Trophoblast cell (in vitro differentiated cells and primary cell): ENCODE measurements around the gene MRPL14.
"Not testable (repeated sequence)": the region's sequence is repeated elsewhere in the genome, so short reads cannot be mapped to it uniquely, and the experiment has no call there.

Experiments
- DNase-seq, 2 donors: peaks; one replicate each; pipeline ENCODE4 v3.0.0-alpha.2; 2016
- H2AFZ ChIP-seq: 2 replicates; pipeline ENCODE4 v1.6.1; 2013; ENCODE audit warnings: low read length, moderate library complexity, mild to moderate bottlenecking; ENCODE audit not compliant: insufficient read depth, poor library complexity
- H2AK5ac ChIP-seq: 2 replicates; pipeline ENCODE4 v1.6.1; 2013; ENCODE audit warnings: mild to moderate bottlenecking, low read length
- H2BK120ac ChIP-seq: 2 replicates; pipeline ENCODE4 v1.6.1; 2013; ENCODE audit warnings: low read length, mild to moderate bottlenecking, moderate library complexity; ENCODE audit not compliant: insufficient read depth, poor library complexity
- H2BK12ac ChIP-seq: 2 replicates; pipeline ENCODE4 v1.6.1; 2013; ENCODE audit warnings: mild to moderate bottlenecking, low read length, moderate library complexity
- H2BK5ac ChIP-seq: 2 replicates; pipeline ENCODE4 v1.6.1; 2013; ENCODE audit warnings: low read length, low read depth, moderate library complexity, mild to moderate bottlenecking; ENCODE audit not compliant: poor library complexity
- H3K14ac ChIP-seq: 2 replicates; pipeline ENCODE4 v1.6.1; 2013; ENCODE audit warnings: mild to moderate bottlenecking, low read length
- H3K18ac ChIP-seq: 2 replicates; pipeline ENCODE4 v1.6.1; 2013; ENCODE audit warnings: mild to moderate bottlenecking, low read length
- H3K23ac ChIP-seq: 2 replicates; pipeline ENCODE4 v1.6.1; 2013; ENCODE audit warnings: low read length
- H3K27ac ChIP-seq: 2 replicates; pipeline ENCODE4 v1.5.1; 2013; ENCODE audit warnings: low read depth, mild to moderate bottlenecking, inconsistent platforms, low read length, moderate library complexity
- H3K27me3 ChIP-seq: 2 replicates; pipeline ENCODE4 v1.6.1; 2013; ENCODE audit warnings: inconsistent platforms, mild to moderate bottlenecking, low read length, moderate library complexity; ENCODE audit not compliant: insufficient read depth
- H3K36me3 ChIP-seq, 2 experiments: 1 replicate in 1 of 2; 2 replicates in 1 of 2; pipeline ENCODE4 v1.6.1; 2013; ENCODE audit warnings: low read length in 2 of 2, mild to moderate bottlenecking in 2 of 2, moderate library complexity in 1 of 2; ENCODE audit not compliant: insufficient read depth in 2 of 2, control insufficient read depth in 1 of 2
- H3K4ac ChIP-seq: 2 replicates; pipeline ENCODE4 v1.6.1; 2013; ENCODE audit warnings: low read depth, mild to moderate bottlenecking, low read length, moderate library complexity
- H3K4me1 ChIP-seq, 2 experiments: 1 replicate in 1 of 2; 2 replicates in 1 of 2; pipeline ENCODE4 v1.6.1; 2013; ENCODE audit warnings: low read length in 2 of 2, mild to moderate bottlenecking in 2 of 2, moderate library complexity in 1 of 2; ENCODE audit not compliant: insufficient read depth in 2 of 2, control insufficient read depth in 1 of 2
- H3K4me2 ChIP-seq: 2 replicates; pipeline ENCODE4 v1.6.1; 2013; ENCODE audit warnings: inconsistent platforms, mild to moderate bottlenecking, low read length, moderate library complexity
- H3K4me3 ChIP-seq: 2 replicates; pipeline ENCODE4 v1.5.1; 2013; ENCODE audit warnings: mild to moderate bottlenecking, low read depth, low read length, inconsistent platforms
- H3K79me1 ChIP-seq: one replicate; pipeline ENCODE4 v1.6.1; 2013; ENCODE audit warnings: low read length
- H3K79me2 ChIP-seq: 2 replicates; pipeline ENCODE4 v1.6.1; 2013; ENCODE audit warnings: low read length, mild to moderate bottlenecking; ENCODE audit not compliant: control insufficient read depth, insufficient read depth, poor library complexity
- H3K9ac ChIP-seq: 2 replicates; pipeline ENCODE4 v1.6.1; 2013; ENCODE audit warnings: mild to moderate bottlenecking, low read length
- H3K9me3 ChIP-seq: 2 replicates; pipeline ENCODE4 v1.6.1; 2013; ENCODE audit warnings: low read depth, mild to moderate bottlenecking, control low read depth, inconsistent platforms, low read length; ENCODE audit not compliant: insufficient read depth
- H4K12ac ChIP-seq: 2 replicates; pipeline ENCODE4 v1.6.1; 2013; ENCODE audit warnings: low read depth, mild to moderate bottlenecking, low read length, moderate library complexity
- H4K8ac ChIP-seq: 2 replicates; pipeline ENCODE4 v1.6.1; 2013; ENCODE audit warnings: low read depth, mild to moderate bottlenecking, low read length, moderate library complexity
- H4K91ac ChIP-seq: one replicate; pipeline ENCODE4 v1.6.1; 2013; ENCODE audit warnings: low read depth, mild to moderate bottlenecking, low read length, moderate library complexity
- WGBS: extraction: QIAGEN DNeasy Blood & Tissue Kit; methylation state at CpG from one replicate; pipeline ENCODE4 v1.1.7; 2013; ENCODE audit warnings: missing lambda C conversion rate; ENCODE audit not compliant: insufficient read length, insufficient coverage; ENCODE audit errors: extremely low coverage; 5-methylcytosine and 5-hydroxymethylcytosine counted together

MRPL14 gene

GRCh38 chr6:44093066-44093465 is 34.2 kb downstream of the MRPL14 start:
- no peaks in the 10 kb centered on the region for H3K79me1 ChIP-seq
- H2AFZ ChIP-seq = no peak overlapping the region
- H3K4me1 ChIP-seq = no peaks in the 10 kb centered on the region
- H3K18ac ChIP-seq = no peak overlapping the region
- H3K79me2 ChIP-seq = no peaks in the 10 kb centered on the region
- H4K91ac ChIP-seq = no peak overlapping the region
- H4K8ac ChIP-seq = no peak overlapping the region
- H2AK5ac ChIP-seq = no peak overlapping the region
- H3K9me3 ChIP-seq = no peaks in the 10 kb centered on the region
- no peak overlapping the region for H3K14ac ChIP-seq
- H3K4me2 ChIP-seq = no peak overlapping the region
- H3K27ac ChIP-seq = no peak overlapping the region
- no peak for DNase-seq
- H2BK120ac ChIP-seq = no peak overlapping the region
- H2BK12ac ChIP-seq = no peak overlapping the region
- no peak overlapping the region for H3K23ac ChIP-seq
- no peak overlapping the region for H3K4ac ChIP-seq
- peaks cover 5 to 6% of the 10 kb centered on the region in 2 experiments for H3K36me3 ChIP-seq
- H4K12ac ChIP-seq = no peak overlapping the region
- H2BK5ac ChIP-seq = no peak overlapping the region
- no peaks in the 10 kb centered on the region for H3K27me3 ChIP-seq
- no peak overlapping the region for H3K4me3 ChIP-seq
- WGBS = no CpG with 5 or more reads among the region's 5 CpGs
- H3K9ac ChIP-seq = no peak overlapping the region

DNA sequence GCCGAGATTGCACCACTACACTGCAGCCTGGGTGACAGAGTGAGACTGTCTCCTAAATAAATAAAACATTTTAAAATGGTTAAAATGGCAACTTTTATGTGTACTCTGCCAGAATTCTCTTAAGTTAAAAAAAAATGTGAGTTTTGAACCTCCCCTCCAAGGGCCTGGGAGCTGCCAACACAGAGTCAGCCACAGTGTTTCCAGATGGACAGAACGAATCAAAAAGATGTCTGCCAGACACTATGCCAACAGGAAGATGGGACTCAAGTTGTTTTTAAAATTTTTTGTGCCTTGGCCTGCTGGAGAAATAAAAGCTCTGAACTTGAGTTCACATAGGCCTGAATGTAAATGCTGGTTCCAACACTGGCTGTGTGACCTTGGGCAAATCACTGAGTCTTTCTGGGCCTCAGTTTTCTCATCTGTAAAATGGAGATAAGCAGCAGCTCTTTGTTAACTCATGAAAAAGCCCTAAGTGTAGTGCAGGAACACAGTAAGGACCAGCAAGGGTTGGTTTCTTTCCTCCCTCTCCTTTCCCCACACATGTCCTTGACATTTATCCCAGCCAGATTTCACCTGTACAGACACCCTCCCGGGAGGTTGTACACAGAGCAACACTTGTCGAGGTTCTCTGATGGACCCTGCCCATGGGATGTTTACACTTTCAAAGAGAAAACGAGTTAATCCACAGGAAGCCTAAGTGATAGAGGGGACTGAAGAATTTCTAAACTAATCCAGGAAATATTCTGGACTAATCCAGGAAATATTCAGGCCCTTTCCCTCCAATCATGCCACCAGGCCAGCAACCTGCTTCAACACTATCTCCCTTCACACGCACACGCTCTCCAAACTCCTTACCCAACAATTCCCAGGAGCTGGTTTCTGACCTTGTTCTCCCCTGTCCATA is 35.0 kb downstream of the MRPL14 start:
- WGBS = 100% methylated on average over 2 of the region's 7 CpGs
- H3K4me3 ChIP-seq = no peak overlapping the region

DNA sequence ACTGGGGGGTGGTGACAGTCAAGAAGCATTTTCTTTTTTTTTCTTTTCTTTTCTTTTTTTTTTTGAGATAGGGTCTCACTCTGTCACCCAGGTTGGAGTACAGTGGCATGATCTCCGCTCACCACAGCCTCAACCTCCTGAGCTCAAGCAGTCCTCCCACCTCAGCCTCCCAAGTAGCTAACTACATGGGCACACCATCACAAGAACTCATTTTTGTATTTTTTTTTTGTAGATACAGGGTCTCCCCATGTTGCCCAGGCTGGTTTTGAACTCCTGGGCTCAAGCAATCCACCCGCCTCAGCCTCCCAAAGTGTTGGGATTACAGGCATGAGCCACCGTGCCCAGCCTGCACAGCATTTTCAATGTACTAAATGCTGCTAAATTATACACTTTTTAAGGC is 35.9 kb downstream of the MRPL14 start:
- not testable (repeated sequence) for H2BK12ac ChIP-seq, H3K4me1 ChIP-seq, H3K27me3 ChIP-seq, H4K8ac ChIP-seq, H2BK5ac ChIP-seq, H3K23ac ChIP-seq, H4K12ac ChIP-seq, H4K91ac ChIP-seq, DNase-seq, H3K4me2 ChIP-seq, H2AFZ ChIP-seq, H3K27ac ChIP-seq, H3K4ac ChIP-seq, H3K4me3 ChIP-seq, H3K14ac ChIP-seq, H3K36me3 ChIP-seq, H2AK5ac ChIP-seq, H3K79me2 ChIP-seq, H3K18ac ChIP-seq, H3K9ac ChIP-seq, H3K9me3 ChIP-seq, H3K79me1 ChIP-seq, H2BK120ac ChIP-seq
- no CpG with 5 or more reads among the region's 3 CpGs for WGBS

More for the DNA sequence above, 35.0 kb downstream of the MRPL14 start:
- Histone ChIP-seq H4K91ac (no peak overlapping the region), H3K4me1 (no peaks in the 10 kb centered on the region), H3K4me2 (no peak overlapping the region), H3K23ac (no peak overlapping the region), H4K8ac (no peak overlapping the region), H3K9ac (no peak overlapping the region), H3K9me3 (no peaks in the 10 kb centered on the region), H3K79me2 (no peaks in the 10 kb centered on the region), H2BK12ac (no peak overlapping the region), H4K12ac (no peak overlapping the region), H3K14ac (no peak overlapping the region), H3K18ac (no peak overlapping the region), H3K4ac (no peak overlapping the region), H2AK5ac (no peak overlapping the region), H2BK120ac (no peak overlapping the region), H2AFZ (no peak overlapping the region), H3K79me1 (no peaks in the 10 kb centered on the region), H3K36me3 (peaks cover 5 to 6% of the 10 kb centered on the region in 2 experiments), H2BK5ac (no peak overlapping the region), H3K27me3 (no peaks in the 10 kb centered on the region), H3K27ac (no peak overlapping the region)
- DNase-seq = no peak

DNA sequence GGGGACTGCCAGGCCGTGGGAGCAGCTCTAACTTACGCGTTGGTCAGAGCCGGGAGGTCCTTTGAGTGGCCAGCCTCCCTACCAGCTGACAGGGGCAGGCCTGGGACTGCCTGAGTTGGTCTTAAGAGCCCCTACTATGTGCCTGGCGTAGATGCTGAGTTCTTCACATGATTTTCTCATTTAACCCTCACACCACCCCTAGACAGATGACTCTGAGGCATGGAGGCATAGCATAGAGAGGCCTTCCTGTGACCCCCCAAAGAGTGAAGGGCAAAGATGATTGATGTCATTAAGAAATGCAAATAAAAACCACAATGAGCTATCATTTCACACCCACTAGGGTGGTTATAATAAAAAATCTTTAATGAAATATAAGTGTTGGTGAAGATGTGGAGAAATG is 36.8 kb downstream of the MRPL14 start:
- no peak overlapping the region for H4K91ac ChIP-seq
- H4K12ac ChIP-seq = no peak overlapping the region
- H3K79me2 ChIP-seq = no peaks in the 10 kb centered on the region
- H3K14ac ChIP-seq = no peak overlapping the region
- H3K4me1 ChIP-seq = no peaks in the 10 kb centered on the region
- H3K79me1 ChIP-seq = no peaks in the 10 kb centered on the region
- no CpG with 5 or more reads among the region's 5 CpGs for WGBS
- H4K8ac ChIP-seq = no peak overlapping the region
- H3K36me3 ChIP-seq = peaks cover 5 to 6% of the 10 kb centered on the region in 2 experiments
- H3K4me3 ChIP-seq = no peak overlapping the region
- no peak overlapping the region for H2AK5ac ChIP-seq
- no peak for DNase-seq
- no peaks in the 10 kb centered on the region for H3K27me3 ChIP-seq
- no peaks in the 10 kb centered on the region for H3K9me3 ChIP-seq
- no peak overlapping the region for H3K4ac ChIP-seq
- no peak overlapping the region for H2AFZ ChIP-seq
- no peak overlapping the region for H3K18ac ChIP-seq
- no peak overlapping the region for H2BK12ac ChIP-seq
- no peak overlapping the region for H3K9ac ChIP-seq
- H3K23ac ChIP-seq = no peak overlapping the region
- no peak overlapping the region for H3K27ac ChIP-seq
- H2BK5ac ChIP-seq = no peak overlapping the region
- H2BK120ac ChIP-seq = no peak overlapping the region
- H3K4me2 ChIP-seq = no peak overlapping the region
